MM.1S (cell line): Measurements from ENCODE around the gene ACSS3.

ENCODE experiments used
- DNase-seq: peaks from one replicate; pipeline ENCODE4 v3.0.0-alpha.2; 2015
- H2AFZ ChIP-seq: fragments of 300-600 bp; sonication (generic); 2 replicates; pipeline ENCODE4 v1.6.0; 2016; ENCODE audit warnings: antibody characterized with exemption, low read length
- H3F3A ChIP-seq: fragments of 300-600 bp; sonication (generic); 2 replicates; pipeline ENCODE4 v1.6.1; 2016; ENCODE audit warnings: mild to moderate bottlenecking, antibody characterized with exemption, low read length, moderate library complexity, mixed read lengths; ENCODE audit not compliant: insufficient read depth
- H3K27ac ChIP-seq: fragments of 300-600 bp; sonication (generic); 2 replicates; pipeline ENCODE4 v1.5.1; 2016; ENCODE audit warnings: mild to moderate bottlenecking, low read length
- H3K27me3 ChIP-seq: fragments of 300-600 bp; sonication (generic); replicated peaks from 2 replicates; pipeline ENCODE4 v1.6.0; 2016; ENCODE audit warnings: low read length; ENCODE audit not compliant: insufficient read depth
- H3K36me3 ChIP-seq: fragments of 300-600 bp; sonication (generic); replicated peaks from 2 replicates; pipeline ENCODE4 v1.6.1; 2016; ENCODE audit warnings: mild to moderate bottlenecking, low read length, mixed read lengths; ENCODE audit not compliant: insufficient read depth
- H3K4me1 ChIP-seq: fragments of 300-600 bp; sonication (generic); 2 replicates; pipeline ENCODE4 v1.6.1; 2016; ENCODE audit warnings: low read length, mixed read lengths
- H3K4me2 ChIP-seq: fragments of 300-600 bp; sonication (generic); 2 replicates; pipeline ENCODE4 v1.6.0; 2016; ENCODE audit warnings: low read depth, low read length
- H3K4me3 ChIP-seq: fragments of 300-600 bp; sonication (generic); 2 replicates; pipeline ENCODE4 v1.5.1; 2016; ENCODE audit warnings: low read length, mixed read lengths
- H3K79me2 ChIP-seq: fragments of 300-600 bp; sonication (generic); 2 replicates; pipeline ENCODE4 v1.6.1; 2016; ENCODE audit warnings: mixed run types, low read length, mixed read lengths
- H3K9ac ChIP-seq: fragments of 300-600 bp; sonication (generic); 2 replicates; pipeline ENCODE4 v1.6.1; 2016; ENCODE audit warnings: low read length, mixed read lengths
- H3K9me2 ChIP-seq: fragments of 300-600 bp; sonication (generic); replicated peaks from 2 replicates; pipeline ENCODE4 v1.6.1; 2016; ENCODE audit warnings: mild to moderate bottlenecking, low read length, mixed read lengths; ENCODE audit not compliant: insufficient read depth
- H3K9me3 ChIP-seq: fragments of 300-600 bp; sonication (generic); replicated peaks from 2 replicates; pipeline ENCODE4 v1.6.1; 2016; ENCODE audit warnings: mild to moderate bottlenecking, low read length, mixed read lengths; ENCODE audit not compliant: insufficient read depth
- H4K20me1 ChIP-seq: fragments of 300-600 bp; sonication (generic); 2 replicates; pipeline ENCODE4 v1.6.1; 2016; ENCODE audit warnings: mild to moderate bottlenecking, low read length, moderate library complexity, mixed read lengths; ENCODE audit not compliant: insufficient read depth
- EZH2 ChIP-seq: fragments of 300-600 bp; sonication (generic); optimal IDR thresholded peaks from 2 replicates; pipeline ENCODE3; 2017; ENCODE audit warnings: low read depth, mild to moderate bottlenecking, antibody characterized with exemption, low read length, mixed read lengths
- EZH2phosphoT487 ChIP-seq: fragments of 300-600 bp; sonication (generic); IDR thresholded peaks from 2 replicates; pipeline ENCODE4 v1.6.1; 2018; ENCODE audit warnings: antibody characterized with exemption, low read length
- TF ChIP-seq, protein P1 (sequence below): fragments of 300-600 bp; sonication (generic); IDR thresholded peaks from 2 replicates; pipeline ENCODE4 v1.5.1; 2016; ENCODE audit warnings: antibody characterized with exemption, low read length, mixed read lengths

The ACSS3 gene

DNA sequence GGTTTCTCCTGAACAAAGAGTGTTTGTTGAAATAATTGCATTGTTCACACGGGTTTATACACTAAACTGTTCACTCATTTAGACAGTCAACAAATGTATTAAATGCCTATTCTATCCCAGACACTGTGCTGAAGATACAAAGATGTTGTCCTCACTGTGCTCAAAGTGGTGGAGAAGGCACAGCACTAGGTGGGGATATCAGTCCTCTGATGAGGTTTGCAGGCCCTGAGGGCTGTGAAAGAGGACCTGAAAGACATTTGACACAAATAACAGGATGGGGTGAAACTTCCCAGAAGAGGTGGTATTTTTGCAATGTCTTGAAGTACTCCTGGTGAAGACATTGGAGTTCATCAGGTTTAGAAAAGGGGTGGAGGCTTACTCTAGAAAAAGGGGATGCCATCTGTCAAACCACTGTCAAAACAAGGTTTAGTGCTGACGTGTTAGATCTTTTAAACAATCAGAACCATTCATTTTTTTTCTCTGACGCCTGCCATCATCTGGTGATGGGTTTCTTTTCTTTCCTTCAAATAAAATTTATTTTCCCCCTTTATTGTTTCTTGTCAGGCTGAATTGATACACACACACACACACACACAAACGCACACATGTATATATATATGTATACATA is 69.5 kb downstream of the ACSS3 start:
- TF ChIP-seq EZH2phosphoT487 (no peak), EZH2 (no peak)
- TF ChIP-seq, protein P1, sequence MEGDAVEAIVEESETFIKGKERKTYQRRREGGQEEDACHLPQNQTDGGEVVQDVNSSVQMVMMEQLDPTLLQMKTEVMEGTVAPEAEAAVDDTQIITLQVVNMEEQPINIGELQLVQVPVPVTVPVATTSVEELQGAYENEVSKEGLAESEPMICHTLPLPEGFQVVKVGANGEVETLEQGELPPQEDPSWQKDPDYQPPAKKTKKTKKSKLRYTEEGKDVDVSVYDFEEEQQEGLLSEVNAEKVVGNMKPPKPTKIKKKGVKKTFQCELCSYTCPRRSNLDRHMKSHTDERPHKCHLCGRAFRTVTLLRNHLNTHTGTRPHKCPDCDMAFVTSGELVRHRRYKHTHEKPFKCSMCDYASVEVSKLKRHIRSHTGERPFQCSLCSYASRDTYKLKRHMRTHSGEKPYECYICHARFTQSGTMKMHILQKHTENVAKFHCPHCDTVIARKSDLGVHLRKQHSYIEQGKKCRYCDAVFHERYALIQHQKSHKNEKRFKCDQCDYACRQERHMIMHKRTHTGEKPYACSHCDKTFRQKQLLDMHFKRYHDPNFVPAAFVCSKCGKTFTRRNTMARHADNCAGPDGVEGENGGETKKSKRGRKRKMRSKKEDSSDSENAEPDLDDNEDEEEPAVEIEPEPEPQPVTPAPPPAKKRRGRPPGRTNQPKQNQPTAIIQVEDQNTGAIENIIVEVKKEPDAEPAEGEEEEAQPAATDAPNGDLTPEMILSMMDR: no peak
- no peak overlapping the region for H3K4me3 ChIP-seq
- no peak overlapping the region for H3K9ac ChIP-seq
- H3K4me1 ChIP-seq: no peaks in the 10 kb centered on the region
- no peaks in the 10 kb centered on the region for H4K20me1 ChIP-seq
- H3K9me3 ChIP-seq: no peaks in the 10 kb centered on the region
- no peak overlapping the region for H3K27ac ChIP-seq
- H3K4me2 ChIP-seq: no peak overlapping the region
- H3K9me2 ChIP-seq: no peaks in the 10 kb centered on the region
- H3F3A ChIP-seq: no peaks in the 10 kb centered on the region
- H3K27me3 ChIP-seq: no peaks in the 10 kb centered on the region
- H2AFZ ChIP-seq: no peak overlapping the region
- H3K79me2 ChIP-seq: no peaks in the 10 kb centered on the region
- no peak for DNase-seq
- H3K36me3 ChIP-seq: no peaks in the 10 kb centered on the region

DNA sequence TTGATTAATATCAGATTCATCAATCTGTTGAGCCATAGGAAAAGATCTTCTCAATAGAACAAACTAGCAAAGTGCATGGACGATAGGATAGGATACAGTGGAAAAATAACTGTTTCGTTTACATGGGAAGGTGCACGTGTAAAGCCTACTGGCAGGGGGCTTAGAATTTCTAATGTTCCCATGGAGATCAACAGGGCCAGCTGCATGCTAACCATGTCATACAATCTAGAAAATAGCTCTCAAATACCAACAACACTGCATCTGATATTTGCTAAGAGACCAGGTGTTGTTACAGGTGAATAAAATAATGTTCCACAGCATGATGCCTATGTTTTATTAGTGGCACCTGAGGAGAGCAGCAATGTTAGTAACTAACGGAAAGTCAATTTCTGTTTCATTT is 72.5 kb downstream of the ACSS3 start:
- H3K9me3 ChIP-seq: no peaks in the 10 kb centered on the region
- no peak overlapping the region for H3K27ac ChIP-seq
- DNase-seq: no peak
- H3K4me2 ChIP-seq: no peak overlapping the region
- H3K9ac ChIP-seq: no peak overlapping the region
- no peaks in the 10 kb centered on the region for H3K36me3 ChIP-seq
- H3K4me1 ChIP-seq: no peaks in the 10 kb centered on the region
- H4K20me1 ChIP-seq: no peaks in the 10 kb centered on the region
- H3K79me2 ChIP-seq: no peaks in the 10 kb centered on the region
- no peak overlapping the region for H3K4me3 ChIP-seq
- no peak overlapping the region for H2AFZ ChIP-seq
- H3K9me2 ChIP-seq: no peaks in the 10 kb centered on the region
- H3K27me3 ChIP-seq: no peaks in the 10 kb centered on the region
- no peaks in the 10 kb centered on the region for H3F3A ChIP-seq
- TF ChIP-seq EZH2phosphoT487 (no peak), EZH2 (no peak)
- TF ChIP-seq, protein P1: no peak

DNA sequence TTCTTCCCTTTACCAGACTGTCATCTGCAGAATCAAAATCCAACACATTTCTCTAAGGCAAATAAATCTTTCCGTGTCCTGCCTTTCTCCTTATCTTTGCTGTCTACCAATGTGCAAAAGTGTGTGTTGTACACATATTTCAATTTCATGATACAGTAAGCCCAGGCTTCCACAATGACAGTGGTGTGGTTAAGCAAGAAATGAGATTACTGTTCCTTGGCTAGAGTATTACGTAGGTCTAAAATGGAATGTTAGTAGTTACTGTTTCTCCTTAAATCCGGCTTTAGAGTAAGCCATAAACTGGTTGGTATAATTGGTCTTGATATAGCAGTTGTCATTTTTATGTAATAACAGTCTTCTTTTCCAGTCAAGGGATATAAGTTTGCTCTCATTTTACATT is 82.0 kb downstream of the ACSS3 start:
- Histone ChIP-seq H3K9me2 (no peaks in the 10 kb centered on the region), H3K9me3 (no peaks in the 10 kb centered on the region), H3K79me2 (no peaks in the 10 kb centered on the region), H3F3A (no peaks in the 10 kb centered on the region), H3K27me3 (no peaks in the 10 kb centered on the region), H3K4me2 (no peak overlapping the region), H3K27ac (no peak overlapping the region), H2AFZ (no peak overlapping the region), H3K36me3 (no peaks in the 10 kb centered on the region), H3K4me1 (no peaks in the 10 kb centered on the region), H4K20me1 (no peaks in the 10 kb centered on the region), H3K9ac (no peak overlapping the region), H3K4me3 (no peak overlapping the region)
- no peak for TF ChIP-seq EZH2phosphoT487
- TF ChIP-seq, protein P1: no peak
- no peak for TF ChIP-seq EZH2
- DNase-seq: no peak
